Inflammatory macrophage treated with lipopolysaccharide for 4 hours (primary cell): ENCODE results near the gene NUDT14.
A peak's percentile ranks its signal among the peaks of the same experiment; 100 is the strongest.

Source experiments
- DNase-seq: peaks from one replicate; pipeline ENCODE4 v3.0.0-alpha.2; 2020

The NUDT14 gene

DNA sequence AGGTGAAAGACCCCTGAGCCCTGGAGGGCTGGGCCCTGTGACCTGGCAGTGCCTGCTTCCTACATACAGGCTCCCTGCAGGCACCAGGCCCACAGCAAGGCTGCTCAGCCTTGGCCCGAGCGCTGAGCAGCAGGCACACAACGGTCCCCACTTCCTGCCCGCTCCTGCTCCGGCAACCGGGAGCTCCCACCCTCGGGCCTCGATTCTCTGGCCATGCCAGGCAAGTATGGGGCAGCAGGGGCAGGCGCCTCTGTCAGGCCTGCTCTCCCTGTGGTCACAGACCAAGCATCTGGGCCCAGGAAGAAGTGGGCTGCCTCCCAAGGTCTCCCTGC is 30.6 kb upstream of the NUDT14 start:
- DNase-seq = no peak

GRCh38 chr14:105211086-105211757 is 30.1 kb upstream of the NUDT14 start:
- no peak for DNase-seq

- DNase-seq = no peak
These were observed 29.3 kb upstream of the NUDT14 start for GRCh38 chr14:105210266-105211025.

GRCh38 chr14:105209646-105210045 is 28.5 kb upstream of the NUDT14 start:
- DNase-seq = no peak

- no peak for DNase-seq
These were observed 28.0 kb upstream of the NUDT14 start for GRCh38 chr14:105209091-105209490.

GRCh38 chr14:105208738-105209075 is 27.6 kb upstream of the NUDT14 start:
- no peak for DNase-seq

DNA sequence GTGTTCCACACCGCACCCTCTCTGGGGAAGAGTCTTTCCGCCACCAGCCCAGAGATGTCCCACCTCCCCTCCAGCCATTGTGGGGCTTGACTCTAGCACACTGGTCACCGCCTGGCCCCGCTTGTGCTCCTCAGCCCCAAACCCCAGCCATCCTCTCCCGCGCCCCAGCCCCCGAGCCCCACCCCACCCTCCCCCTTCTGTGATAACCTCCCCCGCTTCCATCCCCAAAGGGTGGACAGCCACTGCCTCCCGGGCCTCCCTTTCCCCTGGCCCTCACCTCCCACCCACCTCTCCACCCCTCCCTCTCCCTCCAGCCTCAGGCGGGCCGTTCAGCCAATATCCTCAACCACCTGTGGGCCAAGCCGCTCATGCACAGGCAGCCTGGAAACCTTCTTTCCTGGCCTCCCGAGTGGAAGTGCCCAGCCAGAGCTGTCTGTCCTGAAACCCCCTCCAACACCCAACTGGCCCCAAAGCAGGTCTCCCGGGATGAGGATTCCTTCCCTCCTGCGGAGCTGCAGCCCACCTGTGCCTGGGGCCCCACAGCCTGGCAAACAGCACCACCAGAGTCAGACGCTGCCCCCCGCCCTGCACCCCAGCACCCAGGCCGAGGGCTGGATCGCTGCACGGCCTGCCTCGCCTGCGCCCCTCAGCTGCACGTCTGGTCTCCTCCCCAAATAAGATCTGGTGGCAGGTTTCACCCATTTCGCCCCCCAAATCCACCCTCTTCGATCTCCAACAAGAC is 27.1 kb upstream of the NUDT14 start:
- no peak for DNase-seq

DNA sequence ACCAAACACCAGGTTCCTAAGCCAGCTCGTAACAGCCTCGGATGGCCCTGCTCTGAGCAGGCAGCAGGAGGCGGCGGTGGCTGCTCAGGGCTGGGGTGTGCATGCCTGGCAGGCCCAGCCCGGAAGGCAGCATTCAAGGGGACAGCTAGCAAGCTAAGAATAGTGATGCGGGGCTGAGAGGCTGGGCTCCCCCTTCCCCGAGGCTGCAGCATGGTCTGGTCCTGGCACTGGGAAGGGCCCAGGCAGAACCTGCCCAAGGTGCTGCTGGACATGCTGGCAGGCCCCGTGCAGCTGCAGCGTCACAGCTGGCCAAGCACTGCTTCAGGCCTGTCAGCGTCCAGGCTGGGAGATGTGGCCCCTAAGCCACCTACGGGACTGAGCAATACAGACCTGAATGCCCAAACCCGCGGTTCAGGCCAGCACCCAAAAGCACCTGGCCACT is 26.4 kb upstream of the NUDT14 start:
- DNase-seq = no peak

DNA sequence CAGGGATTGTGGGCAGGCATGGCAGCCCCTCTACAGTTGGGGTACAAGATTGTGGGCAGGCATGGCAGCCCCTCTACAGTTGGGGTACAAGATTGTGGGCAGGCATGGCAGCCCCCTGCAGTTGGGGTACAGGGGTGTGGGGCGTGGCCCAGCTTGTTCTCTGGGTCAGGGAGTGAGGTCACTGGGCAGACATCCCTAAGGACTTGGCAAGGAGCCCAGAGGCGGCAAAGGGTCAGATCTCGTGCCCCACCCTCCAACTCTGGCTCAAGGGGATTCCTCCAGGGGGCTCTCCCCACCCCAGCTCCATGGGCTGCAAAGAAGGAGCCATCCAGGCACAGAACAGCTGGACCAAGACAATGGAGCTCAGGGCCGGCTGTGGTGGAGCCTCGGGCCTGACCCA is 25.8 kb upstream of the NUDT14 start:
- no peak for DNase-seq

DNA sequence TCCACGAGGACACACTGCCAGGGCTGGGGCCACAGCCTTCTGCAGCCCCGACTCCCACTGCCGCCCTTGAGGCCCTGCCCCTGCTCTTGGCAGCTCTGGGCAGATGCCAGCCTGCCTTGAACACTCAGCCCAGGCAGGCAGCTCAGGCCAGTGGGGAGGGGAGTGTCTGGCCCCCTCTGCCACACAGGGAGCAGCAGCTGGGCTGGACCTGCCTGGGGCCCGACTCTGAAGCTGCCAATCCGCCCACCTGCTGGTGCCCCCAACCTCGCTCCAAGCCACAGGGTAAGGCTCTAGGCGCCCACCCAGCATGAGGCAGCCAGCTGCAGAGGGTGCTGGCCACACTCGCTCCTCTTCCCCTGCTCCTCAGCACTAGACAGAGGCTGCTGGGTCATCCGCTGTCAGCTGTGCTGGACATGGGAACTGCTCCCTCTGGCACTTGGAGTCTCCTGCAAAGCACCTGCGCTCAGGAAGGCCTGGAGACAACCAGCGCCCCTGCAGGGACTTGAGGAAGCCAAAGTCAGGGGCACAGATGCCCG is 24.6 kb upstream of the NUDT14 start:
- DNase-seq = no peak

DNA sequence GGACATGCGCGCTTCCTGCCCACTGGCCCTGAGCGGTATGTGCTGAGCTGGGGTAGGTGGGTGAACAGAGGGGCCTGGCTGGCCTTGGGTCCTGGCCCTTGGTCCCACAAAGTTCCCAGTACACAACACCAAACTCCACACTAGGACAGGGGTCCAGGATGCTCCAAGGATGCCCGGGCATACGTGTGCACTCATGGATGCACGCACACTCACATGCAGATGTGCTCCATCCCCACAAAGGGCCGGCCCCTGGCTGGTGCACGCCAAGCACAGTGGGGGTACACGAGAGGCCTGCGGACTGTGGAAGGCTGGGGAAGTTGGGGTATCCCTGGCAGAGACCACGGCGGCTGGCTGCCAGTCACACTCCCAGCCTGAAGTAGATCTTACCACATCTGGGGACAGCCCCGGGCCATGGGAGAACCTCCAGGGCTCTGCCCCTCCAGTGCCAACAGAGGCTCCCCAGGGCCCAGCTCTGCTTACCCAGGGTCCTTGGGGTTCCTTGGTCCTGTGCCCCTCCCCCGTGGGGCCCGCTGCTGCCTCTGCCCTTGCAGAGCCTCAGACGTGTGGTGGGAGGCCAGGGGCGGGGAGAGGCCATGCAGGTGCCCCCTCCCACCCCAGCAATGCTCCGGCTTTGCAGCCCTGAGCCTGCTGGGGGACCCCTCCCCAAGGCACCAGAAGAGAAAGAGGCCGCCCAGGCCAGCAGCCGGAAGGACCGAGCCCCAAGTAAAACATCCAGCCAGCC is 24.0 kb upstream of the NUDT14 start:
- no peak for DNase-seq

- DNase-seq = no peak
These were observed 23.3 kb upstream of the NUDT14 start for GRCh38 chr14:105204206-105204930.

DNA sequence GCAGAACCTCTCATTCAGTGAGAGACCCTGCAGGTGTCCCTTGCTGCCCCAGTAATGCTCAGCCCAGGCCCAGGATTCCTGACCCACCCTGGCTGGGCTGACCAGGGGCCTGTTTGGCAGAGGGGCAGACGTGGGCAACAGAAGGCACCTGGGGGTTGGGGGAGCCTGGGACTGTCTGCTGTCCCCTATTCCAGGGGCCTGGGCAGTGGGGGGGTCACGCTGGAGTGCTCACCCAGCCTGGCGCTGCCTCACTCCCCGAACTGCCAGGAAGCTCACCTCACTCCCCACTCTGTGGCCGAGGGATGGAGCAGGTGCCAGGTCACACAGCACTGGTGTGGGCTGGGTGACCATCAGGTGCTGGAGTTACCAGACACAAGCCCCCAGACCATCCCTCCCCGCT is 22.6 kb upstream of the NUDT14 start:
- no peak for DNase-seq

- peak; percentile 56 for DNase-seq
These were observed 22.0 kb upstream of the NUDT14 start for GRCh38 chr14:105203057-105203531.

- DNase-seq = peak; percentile 65
These were observed 20.9 kb upstream of the NUDT14 start for GRCh38 chr14:105201925-105202513.

GRCh38 chr14:105201156-105201924 is 20.2 kb upstream of the NUDT14 start:
- DNase-seq = peak; percentile 2

DNA sequence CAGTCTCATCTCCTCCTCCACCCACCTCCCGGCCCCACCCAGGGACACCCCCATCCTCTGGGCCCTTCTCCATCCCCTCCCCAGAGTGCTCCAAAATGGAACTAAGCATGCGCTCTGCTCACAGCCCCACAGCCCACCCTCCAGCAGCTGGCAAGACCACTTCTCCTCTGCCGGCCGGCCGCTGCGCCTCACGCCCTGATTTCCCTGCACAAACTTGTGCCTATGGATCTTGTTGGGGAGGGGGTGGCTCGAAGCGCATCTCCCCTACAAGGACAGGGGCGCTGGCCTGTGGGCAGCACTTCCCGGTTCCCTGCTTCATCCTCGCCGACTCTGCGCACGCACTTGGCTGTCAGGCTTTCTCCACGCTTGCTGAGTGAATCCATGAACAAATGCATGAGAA is 19.5 kb upstream of the NUDT14 start:
- no peak for DNase-seq

DNA sequence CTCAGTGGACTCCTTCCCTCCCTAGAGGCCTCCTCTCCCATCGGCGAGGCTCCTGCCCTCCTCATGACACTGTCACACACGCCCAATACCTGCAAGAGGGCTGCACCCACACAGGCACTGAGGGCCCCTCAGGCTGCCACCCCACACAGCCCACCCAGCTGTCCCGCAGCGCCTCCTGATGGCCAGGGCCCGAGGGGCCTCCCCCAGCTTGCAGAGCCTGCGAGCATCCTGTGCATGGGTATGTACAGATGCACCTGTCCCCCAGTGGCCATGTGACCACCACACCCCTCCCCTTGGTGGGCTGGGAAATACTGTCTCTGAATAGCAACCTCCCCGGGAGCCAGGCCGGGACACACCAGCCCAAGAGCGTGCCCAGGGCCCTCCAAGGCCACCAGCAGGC is 19.0 kb upstream of the NUDT14 start:
- DNase-seq = no peak

DNA sequence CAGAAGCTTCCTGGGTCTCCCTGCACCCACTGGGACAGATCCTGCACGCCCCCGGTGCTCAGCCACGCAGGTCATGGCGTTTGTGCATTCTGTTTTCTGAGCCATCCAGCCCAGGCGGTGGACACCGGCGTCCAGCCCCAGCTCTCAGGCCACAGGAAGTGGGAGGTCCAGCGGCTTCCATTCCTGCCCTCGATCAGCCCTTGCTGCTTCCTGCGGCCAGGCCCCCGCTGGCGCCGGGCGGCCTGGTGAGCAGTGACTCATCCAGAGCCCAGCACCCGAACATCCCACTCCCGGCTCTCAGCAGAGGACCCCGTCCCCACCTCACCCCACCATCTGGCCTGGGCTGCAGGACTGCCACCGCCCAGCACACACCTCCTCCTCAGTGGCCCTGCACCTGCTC is 18.0 kb upstream of the NUDT14 start:
- DNase-seq = no peak

GRCh38 chr14:105198588-105198987 is 17.5 kb upstream of the NUDT14 start:
- DNase-seq = no peak

GRCh38 chr14:105197211-105197641 is 16.1 kb upstream of the NUDT14 start:
- peak; percentile 69 for DNase-seq
